Jurkat, Clone E6-1 (cell line): ENCODE data around the gene MTSS2.
A peak's percentile ranks its signal among the peaks of the same experiment; 100 is the strongest.

ENCODE experiments used
- DNase-seq: peaks from one replicate; pipeline ENCODE4 v3.0.0-alpha.2; 2011; ENCODE audit warnings: low read depth, low spot score
- H3K4me3 ChIP-seq: 2 replicates; pipeline ENCODE4 v1.5.1; 2011; ENCODE audit warnings: mild to moderate bottlenecking, low read length, control low read depth, moderate library complexity

MTSS2 gene

GRCh38 chr16:70702624-70703023, 16.8 kb upstream of the MTSS2 start:
- no peak for DNase-seq
- H3K4me3 ChIP-seq, result no peak overlapping the region

GRCh38 chr16:70701998-70702397, 16.1 kb upstream of the MTSS2 start:
- no peak overlapping the region for H3K4me3 ChIP-seq
- no peak for DNase-seq

DNA sequence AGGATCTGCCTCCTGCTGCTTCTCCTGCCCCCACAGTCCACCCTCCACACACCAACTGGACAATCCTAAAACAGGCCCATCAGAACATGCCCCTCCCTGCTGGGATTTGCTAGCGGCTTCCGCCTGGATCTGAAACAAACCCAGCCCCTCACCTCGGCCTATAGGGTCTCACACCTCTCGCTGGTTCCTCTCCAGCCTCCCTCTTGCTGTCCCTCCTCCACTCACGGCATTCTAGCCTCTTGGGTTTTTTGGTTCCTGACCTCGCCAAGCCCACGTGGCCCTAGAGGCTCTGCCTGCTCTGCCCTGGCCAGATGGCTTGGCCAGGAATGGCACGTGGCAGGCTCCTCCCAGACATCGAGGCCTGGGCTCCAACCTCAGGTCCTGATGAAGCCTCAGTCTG, 15.7 kb upstream of the MTSS2 start:
- no peak overlapping the region for H3K4me3 ChIP-seq

GRCh38 chr16:70701036-70701435, 15.2 kb upstream of the MTSS2 start:
- H3K4me3 ChIP-seq, result no peak overlapping the region
- no peak for DNase-seq

More for the DNA sequence above, 15.7 kb upstream of the MTSS2 start:
- no peak for DNase-seq

DNA sequence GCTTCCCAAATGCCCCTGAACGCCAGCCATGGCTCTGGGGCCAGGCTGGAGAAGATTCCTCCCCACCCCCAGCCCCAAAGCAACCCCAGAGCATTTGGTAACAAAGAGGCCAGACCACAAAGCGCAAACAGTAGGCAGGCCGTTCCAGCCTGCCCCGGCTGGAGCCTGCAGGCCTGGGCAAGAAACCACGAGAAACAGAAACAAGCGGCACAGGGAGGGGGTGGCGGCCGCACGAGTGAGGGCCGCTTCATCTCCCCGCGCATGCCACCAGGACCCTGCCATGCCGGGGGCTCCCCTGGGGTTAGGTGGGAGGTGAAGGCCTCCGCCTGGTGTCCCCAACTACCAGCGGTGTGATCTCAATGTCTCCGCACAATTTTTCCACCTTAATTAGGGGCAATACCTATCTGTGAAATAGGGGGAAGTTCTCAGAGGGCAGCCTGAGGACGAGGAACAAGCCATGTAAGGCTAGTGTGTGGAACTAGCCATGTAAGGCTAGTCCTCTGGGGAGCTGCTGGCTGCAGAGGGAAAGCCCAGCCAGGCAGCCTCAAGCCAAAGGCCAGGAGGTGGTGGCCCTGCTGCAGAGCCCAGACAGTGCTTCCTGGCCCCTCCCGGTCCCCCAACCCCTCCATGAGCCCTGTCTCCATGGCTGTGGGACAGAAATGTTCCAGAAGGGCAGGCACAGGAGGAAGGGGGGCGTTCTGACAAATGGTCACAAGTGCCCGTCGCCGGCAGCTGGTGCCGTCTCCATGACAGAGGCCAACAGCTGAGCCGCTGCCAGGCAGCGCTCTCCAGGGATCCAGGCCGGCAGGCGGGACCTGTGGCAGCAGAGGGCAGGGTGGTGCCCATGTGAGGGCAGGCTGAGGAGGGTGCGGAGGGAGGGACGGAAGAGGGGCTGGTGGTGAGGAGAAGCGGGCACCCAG, 14.5 kb upstream of the MTSS2 start:
- no peak for DNase-seq

GRCh38 chr16:70699696-70700095, 13.8 kb upstream of the MTSS2 start:
- H3K4me3 ChIP-seq, result no peak overlapping the region
- no peak for DNase-seq

More for the DNA sequence above, 14.5 kb upstream of the MTSS2 start:
- no peak overlapping the region for H3K4me3 ChIP-seq

DNA sequence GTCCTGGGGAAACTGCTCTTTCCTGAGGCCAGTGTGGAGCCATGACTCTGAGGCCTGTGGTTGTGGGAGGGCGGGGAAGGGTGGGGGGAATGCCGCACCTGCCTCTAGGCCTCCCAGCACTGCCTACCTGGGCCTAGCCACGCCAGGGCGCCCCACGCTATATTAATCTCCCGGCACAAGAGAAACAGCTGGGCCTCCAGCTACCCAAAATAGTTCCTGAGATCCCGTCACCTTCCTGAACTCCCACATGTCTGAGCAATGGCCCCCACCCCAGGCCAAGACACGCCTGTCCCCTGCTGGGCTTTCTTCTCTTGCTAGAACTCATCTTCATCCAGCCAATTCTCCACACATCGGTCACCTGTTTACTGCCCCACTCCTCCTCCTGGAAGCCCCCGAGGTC, 13.0 kb upstream of the MTSS2 start:
- no peak for DNase-seq
- H3K4me3 ChIP-seq, result no peak overlapping the region

DNA sequence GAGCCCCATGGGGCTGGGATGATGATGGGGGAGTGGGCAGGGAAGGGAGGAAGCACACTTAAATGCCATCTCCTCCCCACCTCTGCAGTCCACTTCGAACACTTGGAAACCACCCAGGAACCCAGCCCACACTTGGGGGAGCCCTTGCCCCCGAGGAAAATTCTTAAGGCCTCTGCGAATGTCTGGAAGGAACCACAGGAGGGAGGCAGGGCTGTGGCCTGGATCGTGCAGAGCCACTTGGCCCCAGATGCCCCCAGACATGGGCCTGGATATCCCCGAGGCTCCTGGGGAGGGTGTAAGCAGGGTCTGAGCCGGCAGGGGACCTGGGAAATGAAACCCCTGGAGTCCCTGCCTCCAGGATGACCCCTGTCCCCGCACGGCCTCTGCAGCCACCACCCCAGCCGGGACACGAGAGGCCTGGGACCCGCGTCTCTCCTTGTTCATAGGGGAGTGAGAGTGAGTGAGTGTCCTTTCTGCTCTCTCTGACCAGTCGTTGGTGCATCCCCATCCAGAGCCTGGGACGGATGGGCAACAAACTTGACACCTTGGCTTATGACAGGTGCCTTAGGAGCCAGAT, 11.8 kb upstream of the MTSS2 start:
- no peak overlapping the region for H3K4me3 ChIP-seq
- DNase-seq, result no peak

- peak; percentile 78 for DNase-seq
- H3K4me3 ChIP-seq, result no peak overlapping the region
Measured at GRCh38 chr16:70696952-70697593, 11.2 kb upstream of the MTSS2 start.

- no peak for DNase-seq
- no peak overlapping the region for H3K4me3 ChIP-seq
Measured at GRCh38 chr16:70696355-70696754, 10.5 kb upstream of the MTSS2 start.

GRCh38 chr16:70695331-70696070, 9.6 kb upstream of the MTSS2 start:
- peak; percentile 82 for DNase-seq
- peak overlapping the region; percentile 37 for H3K4me3 ChIP-seq

DNA sequence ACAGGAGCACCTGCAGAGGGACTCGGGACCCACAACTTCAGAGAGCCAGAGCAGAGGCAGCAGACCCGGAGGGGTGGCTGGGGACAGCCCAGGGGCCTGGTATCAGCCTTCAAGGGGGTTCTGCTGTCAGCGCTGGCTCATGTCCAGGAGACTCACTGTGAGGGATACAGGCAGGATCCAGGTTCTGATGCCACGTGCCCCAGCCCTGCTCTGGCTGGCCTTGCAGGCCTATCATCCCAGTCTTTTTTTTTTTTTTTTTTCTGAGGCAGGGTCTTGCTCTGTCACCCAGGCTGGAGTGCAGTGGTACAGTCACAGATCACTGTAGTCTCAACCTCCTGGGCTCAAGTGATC, 9.0 kb upstream of the MTSS2 start:
- no peak overlapping the region for H3K4me3 ChIP-seq
- DNase-seq, result no peak

- no peak for DNase-seq
Measured at GRCh38 chr16:70694088-70694867, 8.4 kb upstream of the MTSS2 start.

DNA sequence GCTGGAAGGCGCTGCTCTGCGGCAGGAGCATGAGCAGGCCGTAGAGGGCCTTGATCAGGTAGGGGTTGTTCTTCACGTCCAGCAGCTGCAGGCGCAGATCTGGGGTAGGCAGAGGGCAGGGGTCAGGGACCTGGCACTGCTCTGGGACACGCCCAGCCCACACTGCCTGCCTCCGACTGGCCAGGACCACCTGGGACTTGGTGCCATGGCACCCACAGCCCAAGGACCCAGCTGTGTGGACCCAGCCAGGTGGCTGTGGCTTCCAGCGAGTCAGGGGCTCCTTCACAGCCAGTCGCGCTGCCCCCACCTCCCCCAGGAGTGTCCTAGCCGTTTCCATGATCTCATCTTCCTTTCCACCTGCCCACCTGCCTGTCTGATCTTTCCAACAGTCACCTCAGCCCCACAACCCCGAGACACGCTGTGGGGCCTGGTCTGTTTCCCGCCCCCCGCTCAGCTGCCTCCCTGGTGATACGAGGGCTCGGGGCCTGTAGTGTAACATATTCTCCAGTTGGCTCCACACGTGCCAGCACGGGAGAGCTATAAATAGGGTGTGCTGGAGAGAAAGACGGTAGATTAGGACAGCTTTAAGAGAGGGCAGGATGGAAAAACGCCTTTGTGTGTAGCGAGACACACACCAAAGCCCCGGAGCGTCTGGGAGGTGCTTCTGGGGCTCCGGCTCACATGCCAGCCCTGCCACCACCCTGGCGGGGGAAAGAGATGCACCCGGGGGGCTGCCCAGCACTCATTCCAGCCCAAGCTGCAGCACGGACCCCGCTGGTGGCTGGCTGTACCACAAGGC, 7.2 kb upstream of the MTSS2 start:
- H3K4me3 ChIP-seq, result no peak overlapping the region
- peak; percentile 82 for DNase-seq

More at GRCh38 chr16:70694088-70694867, 8.4 kb upstream of the MTSS2 start:
- no peak overlapping the region for H3K4me3 ChIP-seq

DNA sequence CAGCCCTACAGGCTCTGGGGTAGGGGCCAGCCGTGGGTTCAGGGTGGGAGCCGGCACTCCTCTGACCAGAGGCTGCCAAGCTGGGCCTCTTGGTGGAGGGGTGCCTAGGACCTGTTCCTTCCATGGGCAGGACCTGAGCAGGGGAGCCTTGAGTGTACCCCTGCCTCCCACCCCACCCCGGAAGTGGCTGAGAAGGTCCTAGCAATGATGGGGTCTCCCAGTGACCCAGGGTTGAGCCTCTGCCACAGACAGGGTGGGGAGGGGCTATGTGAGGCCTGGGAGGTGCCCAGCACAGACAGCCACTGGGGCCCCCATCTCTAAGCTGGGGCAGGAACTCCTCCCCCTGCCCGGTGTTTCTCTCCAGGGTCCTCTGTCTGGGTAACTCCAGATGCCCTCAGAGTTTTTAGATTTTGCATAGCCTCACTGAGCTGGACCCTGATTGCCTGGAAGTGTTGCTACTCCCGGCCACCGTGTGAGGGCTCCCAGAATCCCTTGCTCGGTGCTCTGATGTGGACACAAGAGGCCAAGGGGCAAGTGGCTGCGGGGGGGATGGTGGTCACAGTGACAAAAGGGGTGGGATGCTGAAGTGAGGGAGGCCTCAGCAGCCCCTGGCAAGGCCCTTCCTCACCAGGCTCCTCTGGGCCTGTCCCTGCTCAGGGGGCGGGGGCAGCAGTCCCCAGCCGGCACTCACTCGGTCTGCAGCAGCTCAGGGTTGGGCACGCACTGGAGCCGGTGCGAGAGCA, 6.4 kb upstream of the MTSS2 start:
- H3K4me3 ChIP-seq, result no peak overlapping the region
- DNase-seq, result no peak

DNA sequence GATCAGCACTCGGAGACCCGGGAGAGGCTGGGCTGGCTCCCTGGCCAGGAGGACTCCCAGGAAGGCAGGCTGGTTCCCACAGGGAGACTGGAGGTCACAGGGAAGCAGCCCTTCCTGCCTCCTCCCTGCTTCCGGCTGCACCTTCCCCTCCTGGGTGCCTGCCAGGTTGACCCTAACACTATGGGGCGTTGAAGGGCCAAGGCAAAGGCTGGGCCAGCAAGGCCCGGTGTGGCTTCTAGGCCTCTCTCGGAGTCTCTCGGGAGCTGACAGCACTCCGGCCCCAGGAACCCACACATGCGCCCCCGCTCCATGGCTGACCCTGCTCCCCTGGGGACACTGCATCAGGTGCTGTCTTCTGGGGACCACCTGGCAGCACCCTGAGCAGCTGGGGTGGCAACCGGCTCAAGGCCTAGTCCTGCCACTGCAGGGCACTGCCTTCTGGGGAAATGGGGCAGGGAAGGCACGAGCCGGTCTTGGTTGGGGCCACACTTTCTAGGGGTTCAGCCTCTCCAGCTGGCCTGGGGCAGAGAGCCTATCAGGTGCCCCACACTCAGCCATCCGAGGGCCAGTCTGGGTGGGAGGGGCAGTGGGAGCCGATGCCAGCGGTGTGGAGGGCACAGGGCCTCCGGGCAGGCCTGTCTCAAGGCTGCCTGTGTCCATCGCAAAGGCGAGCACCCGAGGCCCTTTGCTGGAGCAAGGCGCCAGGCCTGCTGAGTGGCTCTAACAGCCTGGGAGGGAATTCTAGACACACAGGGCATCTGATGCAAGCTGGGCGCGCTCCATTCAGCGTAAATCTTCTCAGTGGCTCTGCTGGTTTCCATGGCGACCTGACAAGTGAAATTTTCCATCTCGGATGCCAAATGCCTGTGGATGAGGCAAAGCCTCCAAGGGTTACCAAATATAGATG, 5.6 kb upstream of the MTSS2 start:
- no peak overlapping the region for H3K4me3 ChIP-seq
- DNase-seq, result no peak
